Uterus (tissue), 4 donors: ENCODE results near the gene KRT6B. TPM values are rescaled to one million over a fixed set of nuclear protein-coding genes. Genes with fewer than 3 reads are reported as not detected.
A peak's percentile ranks its signal among the peaks of the same experiment; 100 is the strongest.

Experiments used
- DNase-seq, 2 donors: peaks; one replicate each; pipeline ENCODE4 v3.0.0-alpha.2; 2019 to 2020
- H3K27ac ChIP-seq, 2 donors: fragments of 200-600 bp; sonication (generic); 1 replicate in 1 of 2; 2 replicates in 1 of 2; pipeline ENCODE4 v1.5.1; 2016 to 2018
- H3K27me3 ChIP-seq, 2 donors: fragments of 200-600 bp; sonication (generic); one replicate each; pipeline ENCODE4 v1.5.1; 2018 to 2019; ENCODE audit warnings: control low read depth in 1 of 2
- H3K36me3 ChIP-seq, 2 donors: fragments of 200-600 bp; sonication (generic); one replicate each; pipeline ENCODE4 v1.5.1; 2019; ENCODE audit warnings: control low read depth in 1 of 2
- H3K4me1 ChIP-seq, 2 donors: fragments of 200-600 bp; sonication (generic); one replicate each; pipeline ENCODE4 v1.5.1; 2018 to 2019; ENCODE audit warnings: control low read depth in 1 of 2
- H3K4me3 ChIP-seq, 2 donors: fragments of 200-600 bp; sonication (generic); 1 replicate in 1 of 2; 2 replicates in 1 of 2; pipeline ENCODE4 v1.5.1; 2018 to 2019; ENCODE audit warnings: mild to moderate bottlenecking in 1 of 2
- H3K9me3 ChIP-seq, 2 donors: fragments of 200-600 bp; sonication (generic); one replicate each; pipeline ENCODE4 v1.5.1; 2019; ENCODE audit warnings: control low read depth in 1 of 2
- CTCF ChIP-seq, 4 experiments: fragments of 200-600 bp in 2 of 4; fragments of 450-650 bp in 2 of 4; sonication (generic) in 2 of 4; IDR thresholded peaks; one replicate each; pipeline ENCODE4 v1.5.1; 2016 to 2019; ENCODE audit warnings: antibody characterized with exemption in 4 of 4, mild to moderate bottlenecking in 2 of 4, moderate library complexity in 1 of 4
- POLR2A ChIP-seq, 2 donors: fragments of 450-650 bp; IDR thresholded peaks; one replicate each; pipeline ENCODE4 v1.6.1; 2016; ENCODE audit warnings: antibody characterized with exemption in 2 of 2, mild to moderate bottlenecking in 1 of 2, moderate library complexity in 1 of 2
- intact Hi-C: fragments of 100-400 bp; cut with DNase I; formaldehyde crosslinking; loops from one replicate; pipeline ENCODE4 v1.15.1; 2023; ENCODE audit warnings: low total_unique reads
- total RNA-seq, 4 donors: library from RNA; depleted of rRNA in 3 of 4; stranded (reverse); fragments of >200 nt in 3 of 4; gene quantifications; one replicate each; pipeline versions ENCODE4 v1.1.0 to v1.2.4, GENCODE V29; 2014 to 2023
- donor health status: DM: yes; HTN: yes; CAD: no.

The KRT6B gene
- total RNA-seq, 4 donors from 2014 or later, result not detected

GRCh38 chr12:52497975-52498374, 46.0 kb upstream of the KRT6B start:
- no peak for DNase-seq
- no peaks in the 10 kb centered on the region for H3K36me3 ChIP-seq
- H3K4me3 ChIP-seq, result no peak overlapping the region
- intact Hi-C loops, result no loop called here
- H3K9me3 ChIP-seq, result no peaks in the 10 kb centered on the region
- H3K27me3 ChIP-seq, result no peaks in the 10 kb centered on the region
- H3K27ac ChIP-seq, result no peak overlapping the region
- TF ChIP-seq CTCF (IDR thresholded peaks at IDR 0.05), result no peak
- TF ChIP-seq POLR2A (IDR thresholded peaks at IDR 0.05), result no peak
- no peaks in the 10 kb centered on the region for H3K4me1 ChIP-seq

GRCh38 chr12:52496590-52497071, 44.7 kb upstream of the KRT6B start:
- Histone ChIP-seq H3K4me3 (no peak overlapping the region), H3K36me3 (no peaks in the 10 kb centered on the region), H3K27ac (peak overlapping the region; percentile 4 to 46), H3K27me3 (no peaks in the 10 kb centered on the region), H3K4me1 (no peaks in the 10 kb centered on the region), H3K9me3 (no peaks in the 10 kb centered on the region)
- intact Hi-C loops, result no loop called here
- DNase-seq, result peak in 1 of 2 donors; percentile 44
- TF ChIP-seq CTCF (IDR thresholded peaks at IDR 0.05) (no peak), POLR2A (IDR thresholded peaks at IDR 0.05) (no peak)

- Histone ChIP-seq H3K36me3 (no peaks in the 10 kb centered on the region), H3K27me3 (no peaks in the 10 kb centered on the region), H3K4me1 (no peaks in the 10 kb centered on the region), H3K9me3 (no peaks in the 10 kb centered on the region), H3K4me3 (no peak overlapping the region), H3K27ac (peak overlapping the region; percentile 4 to 46)
- intact Hi-C loops, result no loop called here
- DNase-seq, result no peak
- no peak for TF ChIP-seq CTCF (IDR thresholded peaks at IDR 0.05)
- no peak for TF ChIP-seq POLR2A (IDR thresholded peaks at IDR 0.05)
Measured at GRCh38 chr12:52496054-52496453, 44.1 kb upstream of the KRT6B start.

- no peak for TF ChIP-seq CTCF (IDR thresholded peaks at IDR 0.05)
- no peak for TF ChIP-seq POLR2A (IDR thresholded peaks at IDR 0.05)
- Histone ChIP-seq H3K36me3 (no peaks in the 10 kb centered on the region), H3K27ac (no peak overlapping the region), H3K27me3 (no peaks in the 10 kb centered on the region), H3K4me3 (no peak overlapping the region), H3K9me3 (no peaks in the 10 kb centered on the region), H3K4me1 (no peaks in the 10 kb centered on the region)
- DNase-seq, result no peak
- intact Hi-C loops, result no loop called here
Measured at GRCh38 chr12:52495389-52495788, 43.4 kb upstream of the KRT6B start.

- Histone ChIP-seq H3K9me3 (no peaks in the 10 kb centered on the region), H3K27ac (no peak overlapping the region), H3K4me1 (no peaks in the 10 kb centered on the region), H3K4me3 (no peak overlapping the region), H3K27me3 (no peaks in the 10 kb centered on the region), H3K36me3 (no peaks in the 10 kb centered on the region)
- intact Hi-C loops, result no loop called here
- TF ChIP-seq CTCF (IDR thresholded peaks at IDR 0.05) (no peak), POLR2A (IDR thresholded peaks at IDR 0.05) (no peak)
- DNase-seq, result peak; percentile 46 to 56
Measured at GRCh38 chr12:52494518-52494917, 42.6 kb upstream of the KRT6B start.
